Activated CD4-positive, alpha-beta T cell treated with anti-CD3 and anti-CD28 coated beads, Interleukin-2, amount 50 U/mL, for 48 hours (primary cell): Measurements from ENCODE around the gene PPFIBP2.

Experiments
- DNase-seq, 2 experiments: peaks; one replicate each; pipeline ENCODE4 v3.0.0-alpha.2; 2020

Gene PPFIBP2

GRCh38 chr11:7671347-7672215 is 157.8 kb downstream of the PPFIBP2 start:
- DNase-seq = peak; percentile 45 to 63

- no peak for DNase-seq
Observed at GRCh38 chr11:7672276-7672959, 158.6 kb downstream of the PPFIBP2 start.

DNA sequence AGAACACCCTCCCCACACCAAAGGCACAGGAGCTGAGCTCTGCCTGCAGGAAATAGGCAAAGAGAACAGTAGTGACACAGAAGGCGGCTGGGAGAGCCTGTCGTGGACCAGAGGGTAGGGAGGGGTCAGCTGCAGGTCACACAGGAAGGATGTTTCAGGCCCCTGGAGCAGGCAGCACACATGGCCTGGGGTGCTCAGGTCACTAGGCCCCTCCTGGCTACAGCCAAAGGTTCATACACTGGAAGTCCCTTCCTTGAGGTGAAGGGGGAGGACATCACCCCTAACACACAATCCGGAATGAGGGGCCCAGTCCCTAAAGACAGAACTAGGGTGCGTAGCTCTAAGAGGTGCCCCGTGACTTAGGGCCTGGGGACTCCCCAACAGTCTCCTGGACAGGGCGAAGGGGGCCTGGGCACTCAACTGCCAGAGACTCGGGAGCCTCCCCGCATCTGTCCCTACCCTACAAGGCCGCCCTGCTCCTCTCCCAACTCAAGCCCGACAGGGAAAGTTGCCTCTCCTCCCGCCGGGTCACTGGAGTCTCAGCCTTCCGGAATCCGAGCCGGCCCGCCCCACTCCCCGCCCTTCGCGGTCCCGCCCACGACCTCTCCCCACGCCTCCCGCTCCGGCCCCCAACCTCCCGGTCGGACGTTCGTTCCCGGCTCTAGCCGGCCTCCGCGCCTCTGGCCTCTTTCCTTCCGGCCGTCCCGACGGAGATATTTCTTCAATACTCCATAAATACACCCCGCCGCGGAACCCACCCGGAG is 159.3 kb downstream of the PPFIBP2 start, which contains the start of gene CYB5R2:
Gene CYB5R2 (minus strand): TSS at position 541 of the 764 bp plus-strand sequence. CDS start 675 bp downstream, outside the sequence.
- DNase-seq = peak in 1 of 2 experiments; percentile 23

DNA sequence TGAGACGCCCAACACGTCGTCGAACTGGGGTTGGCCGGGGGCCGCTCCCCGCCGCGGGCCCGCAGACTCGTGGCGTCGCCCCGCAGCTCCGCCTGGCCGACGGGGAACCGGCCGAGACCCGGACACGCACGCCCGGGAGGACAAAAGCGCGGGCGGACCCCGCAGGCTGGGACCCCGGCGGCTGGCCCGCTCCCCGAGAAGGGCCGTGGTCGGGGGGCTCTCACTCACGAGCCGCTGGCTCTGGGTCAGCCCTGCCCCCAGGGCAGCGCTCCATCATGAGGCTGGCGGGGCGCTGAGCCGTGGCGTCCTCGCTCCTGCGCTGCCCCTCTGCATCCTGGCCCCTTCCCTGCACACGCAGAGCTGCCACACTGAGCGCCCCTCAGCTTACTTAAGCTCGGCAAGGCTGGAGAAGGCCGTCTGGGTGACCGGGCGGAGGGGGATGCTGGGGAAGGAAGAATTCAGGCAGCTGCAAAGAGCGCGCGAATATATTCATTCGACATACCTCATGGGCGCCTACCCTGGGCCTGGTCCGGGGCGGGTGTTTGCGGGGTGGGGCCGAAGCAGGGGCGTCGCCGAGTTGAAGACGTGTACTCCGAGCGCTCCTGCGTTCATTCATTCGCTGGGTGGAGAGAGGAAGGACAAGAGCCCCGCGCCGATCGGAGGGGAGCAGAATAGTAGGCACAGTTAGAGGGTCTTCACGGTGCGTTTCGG is 160.1 kb downstream of the PPFIBP2 start:
- peak in 1 of 2 experiments; percentile 27 for DNase-seq

DNA sequence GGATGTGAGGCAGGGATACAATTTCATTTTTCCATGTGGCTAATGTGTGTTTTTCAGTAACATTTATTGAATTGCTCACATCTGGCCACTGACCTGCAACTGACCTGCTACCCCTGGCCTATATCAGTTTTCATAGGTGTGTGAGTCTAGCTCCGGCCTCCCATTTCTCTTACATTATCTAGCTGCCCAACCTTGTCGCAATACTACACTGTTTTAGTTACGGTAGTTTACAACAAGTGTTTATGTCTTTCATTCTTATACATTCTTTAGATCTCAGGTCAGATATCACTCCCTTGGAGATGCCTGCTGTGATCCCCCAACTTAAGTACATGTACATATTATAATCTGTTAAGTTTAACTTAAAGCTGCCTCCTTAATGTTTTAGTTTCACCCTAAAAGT is 161.8 kb downstream of the PPFIBP2 start:
- no peak for DNase-seq

GRCh38 chr11:7677071-7677470 is 163.3 kb downstream of the PPFIBP2 start:
- DNase-seq = no peak

DNA sequence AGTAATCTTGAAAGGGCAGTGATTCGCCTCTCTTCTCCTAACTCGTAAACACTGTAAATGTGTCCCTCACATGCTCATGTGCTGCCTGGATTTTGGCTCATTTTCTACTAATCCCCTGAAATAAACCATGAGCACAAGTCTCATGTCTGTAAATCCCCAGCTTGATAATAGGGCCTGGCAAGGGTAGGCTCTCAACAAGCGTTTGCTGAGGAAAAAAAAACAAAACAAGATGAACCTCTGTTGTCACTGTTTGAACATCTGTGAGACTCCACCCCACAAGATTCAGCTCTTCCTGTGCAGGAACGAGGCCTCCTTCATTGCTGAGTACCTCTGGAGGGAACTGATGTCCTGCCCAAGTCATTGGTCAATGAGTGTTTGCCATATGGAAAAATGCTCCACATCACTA is 164.0 kb downstream of the PPFIBP2 start:
- no peak for DNase-seq

- no peak for DNase-seq
Observed at GRCh38 chr11:7683571-7683970, 169.8 kb downstream of the PPFIBP2 start.

- DNase-seq = no peak
Observed at GRCh38 chr11:7686761-7687160, 173.0 kb downstream of the PPFIBP2 start.

GRCh38 chr11:7687386-7687785 is 173.6 kb downstream of the PPFIBP2 start:
- no peak for DNase-seq

GRCh38 chr11:7688238-7688826 is 174.5 kb downstream of the PPFIBP2 start:
- no peak for DNase-seq

GRCh38 chr11:7689239-7689638 is 175.4 kb downstream of the PPFIBP2 start:
- DNase-seq = no peak

- no peak for DNase-seq
Observed at GRCh38 chr11:7690648-7691047, 176.8 kb downstream of the PPFIBP2 start.

- no peak for DNase-seq
Observed at GRCh38 chr11:7691759-7692350, 178.1 kb downstream of the PPFIBP2 start.

DNA sequence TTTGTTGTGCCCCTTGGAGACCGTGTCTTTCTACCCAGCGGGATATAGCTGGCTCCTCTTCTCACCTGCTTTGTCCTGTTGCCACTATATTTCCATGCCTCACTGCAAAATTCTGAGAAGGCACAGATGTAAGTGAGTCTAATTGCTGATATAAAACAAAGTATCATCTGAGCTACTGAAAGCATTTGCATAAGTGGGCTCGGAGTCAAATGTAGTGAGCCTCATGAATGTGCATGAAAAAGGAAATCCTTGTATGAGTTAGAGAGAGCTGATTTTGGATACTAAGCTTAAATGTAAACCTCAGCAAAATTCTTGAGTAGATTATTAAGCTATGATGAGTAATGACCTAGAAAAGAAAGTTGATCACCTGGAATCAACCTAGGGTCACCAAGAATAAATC is 178.6 kb downstream of the PPFIBP2 start:
- no peak for DNase-seq

GRCh38 chr11:7694235-7694634 is 180.4 kb downstream of the PPFIBP2 start:
- no peak for DNase-seq

GRCh38 chr11:7696424-7696823 is 182.6 kb downstream of the PPFIBP2 start:
- no peak for DNase-seq
